ENCODE data around the gene ZDBF2. TPM values are rescaled to one million over a fixed set of nuclear protein-coding genes. Genes with fewer than 3 reads are reported as not detected.

ZDBF2 gene
- total RNA-seq, 1 donor = 12.7 TPM

DNA sequence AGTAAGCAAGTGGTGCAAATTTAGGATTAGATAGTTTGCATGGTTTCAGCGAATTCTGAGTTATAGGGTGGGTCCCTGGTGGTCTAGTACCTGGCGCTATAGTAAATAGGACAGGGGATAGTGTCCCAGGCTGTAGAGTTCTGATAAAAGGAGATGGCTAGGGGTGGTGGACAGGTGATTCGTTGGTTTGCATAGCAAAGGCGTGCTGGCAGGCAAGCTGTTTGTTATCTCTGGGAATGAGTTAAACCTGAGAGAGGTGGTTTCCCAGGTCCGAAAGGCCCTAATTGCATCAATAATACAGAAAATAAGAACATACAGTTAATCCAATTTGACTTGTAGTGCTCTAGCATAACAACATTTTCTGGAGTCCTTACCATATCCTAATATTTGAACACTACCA is 6.9 kb upstream of the ZDBF2 start:
- Histone ChIP-seq H3K36me3 (ENCODE audit: insufficient read depth, low read length) (no peaks in the 10 kb centered on the region), H3K4me1 (ENCODE audit: insufficient read depth, low read length) (no peaks in the 10 kb centered on the region), H3K4me3 (ENCODE audit: insufficient read depth, low read length) (no peak overlapping the region), H3K4me2 (ENCODE audit: insufficient read depth, low read length) (no peak overlapping the region), H3K9me3 (ENCODE audit: low read depth, low read length) (no peaks in the 10 kb centered on the region), H3K27ac (ENCODE audit: low read depth, low read length) (no peak overlapping the region), H2AFZ (ENCODE audit: low read length) (no peak overlapping the region), H3K27me3 (ENCODE audit: insufficient read depth, low read length) (peaks cover 79% of the 10 kb centered on the region), H4K20me1 (ENCODE audit: insufficient read depth, low read length) (no peaks in the 10 kb centered on the region), H3K79me2 (ENCODE audit: insufficient read depth, low read length) (no peaks in the 10 kb centered on the region)
- DNase-seq (ENCODE audit: insufficient read length, low spot score, missing footprints) = no peak
- TF ChIP-seq, protein P1, sequence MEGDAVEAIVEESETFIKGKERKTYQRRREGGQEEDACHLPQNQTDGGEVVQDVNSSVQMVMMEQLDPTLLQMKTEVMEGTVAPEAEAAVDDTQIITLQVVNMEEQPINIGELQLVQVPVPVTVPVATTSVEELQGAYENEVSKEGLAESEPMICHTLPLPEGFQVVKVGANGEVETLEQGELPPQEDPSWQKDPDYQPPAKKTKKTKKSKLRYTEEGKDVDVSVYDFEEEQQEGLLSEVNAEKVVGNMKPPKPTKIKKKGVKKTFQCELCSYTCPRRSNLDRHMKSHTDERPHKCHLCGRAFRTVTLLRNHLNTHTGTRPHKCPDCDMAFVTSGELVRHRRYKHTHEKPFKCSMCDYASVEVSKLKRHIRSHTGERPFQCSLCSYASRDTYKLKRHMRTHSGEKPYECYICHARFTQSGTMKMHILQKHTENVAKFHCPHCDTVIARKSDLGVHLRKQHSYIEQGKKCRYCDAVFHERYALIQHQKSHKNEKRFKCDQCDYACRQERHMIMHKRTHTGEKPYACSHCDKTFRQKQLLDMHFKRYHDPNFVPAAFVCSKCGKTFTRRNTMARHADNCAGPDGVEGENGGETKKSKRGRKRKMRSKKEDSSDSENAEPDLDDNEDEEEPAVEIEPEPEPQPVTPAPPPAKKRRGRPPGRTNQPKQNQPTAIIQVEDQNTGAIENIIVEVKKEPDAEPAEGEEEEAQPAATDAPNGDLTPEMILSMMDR (IDR thresholded peaks at IDR 0.05; ENCODE audit: extremely low read depth, low read depth, low read length) = no peak

DNA sequence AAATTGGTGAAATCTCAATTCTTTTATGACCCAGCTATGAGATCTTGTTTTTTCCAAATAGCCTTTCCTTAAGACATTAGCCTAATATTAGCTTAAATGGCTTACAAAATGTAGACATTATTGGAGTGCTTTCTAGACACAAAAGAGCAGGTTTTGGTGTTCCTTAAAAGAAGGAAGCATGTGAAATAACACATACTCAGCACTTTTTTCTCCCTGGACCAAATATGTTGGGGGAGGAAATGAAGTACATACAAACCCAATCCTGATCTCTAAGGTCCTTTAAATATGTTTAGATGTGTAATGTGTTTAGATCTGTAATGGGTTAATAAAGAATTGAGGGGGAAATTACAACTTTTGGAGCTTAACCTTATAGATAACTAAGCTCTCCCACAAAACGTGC is 3.4 kb upstream of the ZDBF2 start:
- Histone ChIP-seq H3K4me3 (ENCODE audit: insufficient read depth, low read length) (no peak overlapping the region), H3K27me3 (ENCODE audit: insufficient read depth, low read length) (peaks cover 71% of the 10 kb centered on the region), H3K4me1 (ENCODE audit: insufficient read depth, low read length) (no peaks in the 10 kb centered on the region), H2AFZ (ENCODE audit: low read length) (no peak overlapping the region), H3K79me2 (ENCODE audit: insufficient read depth, low read length) (peaks cover 4% of the 10 kb centered on the region), H4K20me1 (ENCODE audit: insufficient read depth, low read length) (no peaks in the 10 kb centered on the region), H3K27ac (ENCODE audit: low read depth, low read length) (no peak overlapping the region), H3K4me2 (ENCODE audit: insufficient read depth, low read length) (no peak overlapping the region), H3K36me3 (ENCODE audit: insufficient read depth, low read length) (no peaks in the 10 kb centered on the region), H3K9me3 (ENCODE audit: low read depth, low read length) (no peaks in the 10 kb centered on the region)
- DNase-seq (ENCODE audit: insufficient read length, low spot score, missing footprints) = peak; percentile 18
- TF ChIP-seq, protein P1 (IDR thresholded peaks at IDR 0.05; ENCODE audit: extremely low read depth, low read depth, low read length) = no peak

DNA sequence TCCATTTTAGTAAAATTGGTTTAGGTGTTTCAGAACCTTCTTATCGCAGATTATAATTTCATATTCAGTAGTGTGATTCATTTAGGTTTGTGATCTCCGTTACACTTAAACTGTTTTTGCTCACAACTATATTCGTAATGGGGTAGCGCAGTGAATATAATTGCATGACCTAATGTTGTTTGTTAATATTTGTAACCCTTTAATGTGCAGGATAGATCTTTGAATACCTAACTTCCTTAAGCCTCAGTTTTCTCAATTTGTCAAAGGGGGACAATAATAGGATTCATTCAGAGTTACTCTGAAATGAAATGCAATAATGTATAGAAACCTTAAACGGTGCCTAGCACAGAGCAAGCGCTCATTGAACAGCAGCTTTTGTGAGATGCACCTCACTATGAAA is 558 bp upstream of the ZDBF2 start:
- no peaks in the 10 kb centered on the region for H3K4me1 ChIP-seq (ENCODE audit: insufficient read depth, low read length)
- peak; percentile 30 for DNase-seq (ENCODE audit: insufficient read length, low spot score, missing footprints)
- H3K79me2 ChIP-seq (ENCODE audit: insufficient read depth, low read length) = peaks cover 4% of the 10 kb centered on the region
- H3K4me3 ChIP-seq (ENCODE audit: insufficient read depth, low read length) = peak overlapping the region; percentile 76
- peaks cover 60% of the 10 kb centered on the region for H3K27me3 ChIP-seq (ENCODE audit: insufficient read depth, low read length)
- H3K4me2 ChIP-seq (ENCODE audit: insufficient read depth, low read length) = peak overlapping the region; percentile 72
- peak overlapping the region; percentile 71 for H2AFZ ChIP-seq (ENCODE audit: low read length)
- H3K27ac ChIP-seq (ENCODE audit: low read depth, low read length) = no peak overlapping the region
- TF ChIP-seq, protein P1 (IDR thresholded peaks at IDR 0.05; ENCODE audit: extremely low read depth, low read depth, low read length) = no peak
- no peaks in the 10 kb centered on the region for H3K36me3 ChIP-seq (ENCODE audit: insufficient read depth, low read length)
- H3K9me3 ChIP-seq (ENCODE audit: low read depth, low read length) = no peaks in the 10 kb centered on the region
- H4K20me1 ChIP-seq (ENCODE audit: insufficient read depth, low read length) = no peaks in the 10 kb centered on the region

DNA sequence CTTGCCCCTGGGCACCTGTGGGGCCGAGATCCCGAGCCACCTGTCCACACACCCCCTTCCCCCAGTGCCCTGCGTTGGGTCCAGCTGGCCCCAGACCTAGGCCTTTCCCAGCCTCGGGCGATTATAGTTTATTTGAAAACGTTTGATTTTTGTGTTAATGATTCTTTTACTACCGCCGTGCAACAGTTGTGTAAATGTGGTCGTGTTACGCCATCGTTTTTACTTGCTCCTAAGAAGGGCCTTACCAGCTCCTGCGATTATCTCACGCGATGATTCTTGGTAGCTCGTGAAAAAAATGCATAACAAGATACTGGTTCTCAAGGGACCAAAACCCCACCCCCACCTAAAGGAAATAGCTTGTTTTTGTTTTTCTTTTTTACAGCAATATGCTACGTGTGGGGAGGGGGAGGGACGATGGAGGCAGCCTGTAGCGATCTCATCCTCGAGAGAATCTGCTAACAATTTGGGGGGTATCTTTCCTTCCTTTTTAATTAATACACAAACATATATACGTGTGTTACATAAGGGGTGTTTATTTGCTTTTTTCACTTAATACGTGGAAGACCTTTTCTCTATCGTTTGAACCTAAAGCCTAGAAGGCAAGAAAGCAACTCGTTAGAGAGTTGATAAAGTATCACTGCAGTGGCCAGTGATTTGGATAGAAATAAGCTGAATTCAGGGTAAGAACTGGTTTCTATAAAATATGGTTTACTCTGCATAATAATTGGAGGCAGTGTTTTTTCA is 1.0 kb downstream of the ZDBF2 start:
- DNase-seq (ENCODE audit: insufficient read length, low spot score, missing footprints) = peak; percentile 90
- H4K20me1 ChIP-seq (ENCODE audit: insufficient read depth, low read length) = no peaks in the 10 kb centered on the region
- no peaks in the 10 kb centered on the region for H3K9me3 ChIP-seq (ENCODE audit: low read depth, low read length)
- peaks cover 4% of the 10 kb centered on the region for H3K79me2 ChIP-seq (ENCODE audit: insufficient read depth, low read length)
- H3K4me1 ChIP-seq (ENCODE audit: insufficient read depth, low read length) = no peaks in the 10 kb centered on the region
- peak overlapping the region; percentile 10 for H3K27ac ChIP-seq (ENCODE audit: low read depth, low read length)
- H3K27me3 ChIP-seq (ENCODE audit: insufficient read depth, low read length) = peaks cover 52% of the 10 kb centered on the region
- peak overlapping the region; percentile 40 for H2AFZ ChIP-seq (ENCODE audit: low read length)
- TF ChIP-seq, protein P1 (IDR thresholded peaks at IDR 0.05; ENCODE audit: extremely low read depth, low read depth, low read length) = no peak
- H3K36me3 ChIP-seq (ENCODE audit: insufficient read depth, low read length) = no peaks in the 10 kb centered on the region
- H3K4me2 ChIP-seq (ENCODE audit: insufficient read depth, low read length) = peak overlapping the region; percentile 67
- H3K4me3 ChIP-seq (ENCODE audit: insufficient read depth, low read length) = peak overlapping the region; percentile 76

Data from osteoblast (primary cell).